Measurements from ENCODE around the gene OR6Y1. TPM values are rescaled to one million over a fixed set of nuclear protein-coding genes. Genes with fewer than 3 reads are reported as not detected.

The OR6Y1 gene
- not detected in 5 replicates for total RNA-seq (2022; extraction: Qiagen RNA extraction)

GRCh38 chr1:158554352-158554751, at the start of gene OR6Y1:
TSS of gene OR6Y1 (minus strand) at chr1:158554405. CDS start at chr1:158548105, 6,300 bp downstream.

GRCh38 chr1:158579733-158580132, 25.5 kb upstream of the OR6Y1 start, which contains the start of gene OR10X1:
TSS of gene OR10X1 (minus strand) at chr1:158579899. CDS start at chr1:158579899, 0 bp downstream.

GRCh38 chr1:158570480-158570879, 16.3 kb upstream of the OR6Y1 start, which contains the start of gene OR6P1:
TSS of gene OR6P1 (minus strand) at chr1:158570580. CDS start at chr1:158563604, 6,976 bp downstream.

Other genes starting within 250 kb of the OR6Y1 start
- not detected in 5 replicates for gene CD1B, start 222.9 kb downstream of the OR6Y1 start, total RNA-seq (2022; extraction: Qiagen RNA extraction)
- not detected in 5 replicates for gene CD1E, start 200.5 kb downstream of the OR6Y1 start, total RNA-seq (2022; extraction: Qiagen RNA extraction)
- not detected in 5 replicates for gene OR10T2, start 154.9 kb downstream of the OR6Y1 start, total RNA-seq (2022; extraction: Qiagen RNA extraction)
- gene OR10K2, start 128.2 kb downstream of the OR6Y1 start, total RNA-seq (2022; extraction: Qiagen RNA extraction) = not detected in 5 replicates
- gene OR10K1, start 92.6 kb downstream of the OR6Y1 start, total RNA-seq (2022; extraction: Qiagen RNA extraction) = not detected in 5 replicates
- not detected in 5 replicates for gene OR10R2, start 82.2 kb downstream of the OR6Y1 start, total RNA-seq (2022; extraction: Qiagen RNA extraction)
- gene OR6P1, start 16.2 kb upstream of the OR6Y1 start, total RNA-seq (2022; extraction: Qiagen RNA extraction) = not detected in 5 replicates
- not detected in 5 replicates for gene OR10X1, start 25.5 kb upstream of the OR6Y1 start, total RNA-seq (2022; extraction: Qiagen RNA extraction)
- not detected in 5 replicates for gene OR10Z1, start 50.9 kb upstream of the OR6Y1 start, total RNA-seq (2022; extraction: Qiagen RNA extraction)
- not detected in 5 replicates for gene SPTA1, start 132.3 kb upstream of the OR6Y1 start, total RNA-seq (2022; extraction: Qiagen RNA extraction)
- gene OR6K2, start 146.2 kb upstream of the OR6Y1 start, total RNA-seq (2022; extraction: Qiagen RNA extraction) = not detected in 5 replicates
- not detected in 5 replicates for gene OR6K3, start 166.3 kb upstream of the OR6Y1 start, total RNA-seq (2022; extraction: Qiagen RNA extraction)
- not detected in 5 replicates for gene OR6K6, start 200.3 kb upstream of the OR6Y1 start, total RNA-seq (2022; extraction: Qiagen RNA extraction)
- gene OR6N1, start 217.8 kb upstream of the OR6Y1 start, total RNA-seq (2022; extraction: Qiagen RNA extraction) = not detected in 5 replicates
- not detected in 5 replicates for gene OR6N2, start 226.8 kb upstream of the OR6Y1 start, total RNA-seq (2022; extraction: Qiagen RNA extraction)

Measured in A549 treated with CORT108297 at 1 μM for 4 hours (cell line).